Hindlimb muscle (tissue), 1 donor: Measurements from ENCODE around the gene C2orf92. TPM values are rescaled to one million over a fixed set of nuclear protein-coding genes. Genes with fewer than 3 reads are reported as not detected.
"Not testable (repeated sequence)": the region's sequence is repeated elsewhere in the genome, so short reads cannot be mapped to it uniquely, and the experiment has no call there.

Experiments
- DNase-seq: peaks from one replicate; pipeline ENCODE4 v3.0.0-alpha.2; 2013
- polyA plus RNA-seq: library from polyadenylated mRNA; unstranded; fragments of 120-200 nt; gene quantifications from one replicate; pipeline ENCODE4 v1.2.1, GENCODE V29; 2013; ENCODE audit not compliant: insufficient read length

The C2orf92 gene
- polyA plus RNA-seq, 1 donor: 20.0 TPM

DNA sequence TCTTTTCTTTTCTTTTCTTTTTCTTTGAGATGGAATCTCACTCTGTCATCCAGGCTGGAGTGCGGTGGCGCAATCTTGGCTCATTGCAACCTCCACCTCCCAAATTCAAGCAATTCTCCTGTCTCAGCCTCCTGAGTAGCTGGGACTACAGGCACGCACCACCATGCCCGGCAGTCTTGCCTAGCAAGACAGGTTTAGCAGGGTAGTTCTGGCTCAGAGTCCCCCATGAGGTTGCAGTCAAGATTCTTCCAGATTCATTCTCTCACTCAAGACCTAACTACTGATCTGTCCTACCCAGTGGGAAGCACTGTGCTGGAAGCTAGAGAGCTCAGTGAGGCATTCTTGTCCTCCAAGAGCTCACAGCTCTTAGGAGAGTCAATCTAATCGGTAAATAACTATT is 26.2 kb downstream of the C2orf92 start:
- no peak for DNase-seq

DNA sequence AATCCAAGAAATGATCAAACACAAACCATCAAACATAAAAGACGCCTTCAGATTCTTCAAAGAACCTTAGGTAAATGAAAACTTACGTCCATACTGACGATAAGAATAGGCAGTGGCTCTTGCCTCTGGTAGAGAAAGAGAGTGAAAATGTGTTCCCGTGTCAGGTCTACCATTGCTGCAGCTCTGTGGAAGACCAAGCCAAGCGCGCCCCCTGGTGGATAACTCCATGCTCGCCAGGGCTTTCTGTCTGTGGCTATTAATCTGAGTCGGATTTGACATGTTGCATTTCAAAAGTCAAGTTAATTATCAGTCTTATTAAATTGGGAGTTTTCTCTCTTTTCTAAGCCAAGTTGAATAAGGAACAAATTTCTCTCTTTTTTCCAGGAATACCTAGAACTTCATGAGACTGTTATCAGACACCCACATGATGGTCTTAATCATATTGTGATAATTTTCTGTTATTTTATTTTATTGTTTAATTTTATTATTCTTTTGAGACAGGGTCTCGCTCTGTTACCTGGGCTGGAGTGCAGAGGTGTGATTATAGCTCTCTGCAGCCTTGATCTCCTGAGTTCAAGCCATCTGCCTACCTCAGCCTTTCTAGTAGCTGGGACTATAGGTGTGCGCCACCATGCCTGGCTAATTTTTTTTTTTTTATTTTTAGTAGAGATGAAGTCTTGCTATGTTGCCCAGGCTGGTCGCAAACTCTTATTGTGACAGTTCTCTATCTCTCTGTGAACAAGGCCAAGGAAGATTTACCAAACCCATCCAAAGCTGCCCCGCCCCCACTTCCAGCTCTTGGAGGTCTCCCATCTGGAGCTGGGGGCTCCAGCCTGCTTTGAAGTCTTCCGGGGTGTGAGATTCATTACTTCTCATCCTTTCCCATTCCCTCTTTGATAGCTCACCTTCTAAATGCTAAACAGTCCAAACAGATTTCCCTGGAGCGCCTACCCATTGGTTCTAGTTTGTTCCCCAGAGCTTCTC is 28.0 kb downstream of the C2orf92 start:
- DNase-seq: peak; percentile 84

DNA sequence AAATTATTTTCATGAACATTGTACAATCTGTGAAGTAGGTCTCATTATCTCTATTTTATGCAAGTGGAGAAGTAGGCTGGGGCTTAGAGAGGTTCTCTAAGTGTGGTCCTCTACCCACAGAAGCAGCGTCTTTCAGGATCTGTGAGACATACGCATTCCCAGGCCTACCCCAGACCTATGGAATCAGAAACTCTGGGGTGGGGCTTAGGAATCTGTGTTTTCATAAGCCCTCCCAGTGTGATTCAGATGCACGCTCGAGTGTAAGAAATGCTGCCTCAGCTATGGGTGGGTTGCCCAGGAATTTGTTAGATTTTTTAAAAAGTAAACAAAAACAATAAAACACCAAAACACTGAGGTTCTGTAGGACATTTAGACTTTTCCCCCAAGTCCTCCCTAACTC is 29.0 kb downstream of the C2orf92 start:
- no peak for DNase-seq

DNA sequence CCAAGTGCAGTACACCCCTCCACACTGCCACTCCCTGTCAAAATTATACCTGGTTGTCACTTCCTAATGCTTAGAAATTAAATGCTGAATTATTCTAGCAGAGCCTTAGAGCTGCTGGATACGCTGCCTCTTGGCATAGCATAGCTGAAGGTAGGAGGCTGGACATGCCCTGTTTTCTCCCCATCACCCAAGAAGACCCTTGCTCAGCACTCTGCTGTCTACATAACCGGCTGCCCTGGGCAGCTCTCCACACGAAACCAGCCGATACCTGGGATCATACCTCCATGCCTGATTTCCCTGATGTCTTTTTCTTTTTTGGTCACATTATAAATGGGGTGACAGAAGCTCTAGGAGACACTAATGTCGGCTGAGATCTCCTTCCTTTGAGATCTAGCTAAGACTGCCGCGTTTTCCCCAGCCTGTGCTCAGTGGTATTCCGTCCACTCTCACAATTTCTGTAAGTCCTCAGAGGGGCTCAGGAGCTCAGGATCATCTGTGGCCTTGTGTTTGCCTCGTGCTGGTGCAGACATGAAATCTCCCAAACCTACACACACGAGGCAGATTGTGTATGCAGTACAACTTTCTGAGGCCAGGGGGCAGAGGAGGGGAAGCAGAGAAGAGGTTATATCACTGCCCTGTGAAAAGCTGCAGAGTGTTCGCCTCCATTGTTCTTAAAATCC is 30.4 kb downstream of the C2orf92 start:
- peak; percentile 42 for DNase-seq

DNA sequence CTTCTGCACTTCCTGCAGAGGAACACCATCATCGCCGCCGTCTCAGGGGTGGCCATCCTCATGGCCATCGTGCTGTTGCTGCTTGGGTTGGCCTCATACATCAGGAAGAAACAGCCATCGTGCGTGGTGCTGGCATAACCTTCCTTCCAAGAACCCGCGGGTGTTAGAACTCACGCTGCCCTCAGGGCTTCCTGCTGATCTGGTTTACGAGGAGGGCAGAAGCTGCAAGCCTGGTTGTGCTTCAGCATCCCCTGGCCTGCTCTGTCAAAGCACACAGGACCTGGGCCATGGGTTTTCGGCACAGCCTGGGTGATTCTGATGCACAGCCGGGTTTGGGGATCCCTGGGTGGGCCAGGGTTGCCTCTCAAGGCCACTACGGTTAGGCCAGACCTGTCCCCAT is 31.7 kb downstream of the C2orf92 start:
- DNase-seq: no peak

DNA sequence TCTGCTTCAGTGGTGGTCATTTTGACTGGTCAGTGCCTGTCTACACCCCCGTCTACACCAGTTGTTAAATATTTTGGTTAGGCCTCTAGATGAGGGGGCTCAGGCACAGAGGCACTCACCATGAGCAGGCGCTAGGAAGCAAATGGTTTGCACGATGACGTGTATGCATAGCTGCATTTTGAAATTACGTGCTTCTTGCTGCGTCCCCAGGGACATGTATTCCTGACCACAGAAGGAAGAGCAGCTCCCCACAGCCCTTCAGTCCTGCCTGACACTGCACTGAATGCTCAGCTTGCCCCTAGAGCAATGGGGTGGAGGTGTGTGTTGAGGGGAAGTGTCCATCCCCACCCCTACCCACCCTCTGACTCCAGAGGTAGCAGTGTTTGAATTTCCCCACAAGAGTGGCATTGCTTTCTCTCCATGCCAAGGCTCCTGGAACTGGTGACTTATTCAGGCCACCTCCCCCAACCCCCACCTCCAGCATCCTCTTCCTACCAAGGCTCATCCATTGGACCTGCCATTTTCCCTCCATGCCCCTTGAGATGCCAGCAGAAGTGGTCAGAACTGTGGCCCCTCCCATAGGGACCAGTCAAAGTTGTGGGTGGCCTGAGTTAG is 32.4 kb downstream of the C2orf92 start:
- no peak for DNase-seq

DNA sequence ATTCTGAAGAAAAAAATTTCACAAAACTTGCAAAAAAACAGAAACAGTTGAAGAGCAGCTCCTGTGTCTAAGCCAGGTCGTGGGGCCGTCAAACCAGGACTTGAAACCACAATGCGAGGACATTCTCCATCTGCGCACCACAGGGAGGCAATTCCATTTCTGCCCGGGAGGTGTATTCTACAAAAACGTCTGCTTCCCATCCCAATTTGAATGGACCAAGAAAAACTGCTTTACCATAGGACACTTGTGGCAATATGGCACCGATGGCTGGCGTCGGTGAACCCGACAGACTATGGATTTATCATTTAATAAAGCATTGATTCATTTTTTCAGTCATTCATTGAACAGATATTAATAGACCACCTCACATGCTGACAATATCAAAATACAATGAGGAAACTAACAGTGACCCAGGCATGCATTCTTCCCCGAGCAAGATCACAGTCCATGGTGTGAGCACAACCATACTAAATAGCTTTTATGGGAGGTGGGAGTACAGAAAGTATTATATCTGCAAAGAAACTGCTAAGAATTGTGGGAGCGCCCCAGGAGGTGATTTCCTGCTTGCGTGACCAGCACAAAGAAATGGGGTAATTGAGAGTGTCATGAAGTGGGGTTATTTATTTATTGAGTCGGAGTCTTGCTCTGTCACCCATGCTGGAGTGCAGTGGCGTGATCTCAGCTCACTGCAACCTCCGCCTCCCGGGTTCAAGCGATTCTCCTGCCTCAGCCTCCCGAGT is 33.4 kb downstream of the C2orf92 start:
- DNase-seq: no peak

DNA sequence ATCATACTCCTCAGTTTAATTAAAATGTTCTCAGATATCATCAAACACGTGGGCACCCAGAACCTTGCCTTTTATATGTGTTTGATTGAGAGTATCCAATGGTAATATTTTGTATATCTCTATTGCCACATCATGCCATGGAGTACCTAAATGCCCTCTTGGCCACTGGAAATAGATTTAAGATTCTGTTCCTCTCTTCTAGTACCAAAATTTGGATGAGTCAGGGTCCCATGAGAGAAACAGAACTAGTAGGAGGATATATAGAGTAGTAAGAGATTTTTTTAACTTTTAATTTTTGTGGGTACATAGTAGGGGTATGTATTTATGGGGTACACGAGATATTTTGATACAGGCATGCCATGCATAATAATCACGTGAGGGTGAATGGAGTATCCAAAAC is 34.2 kb downstream of the C2orf92 start:
- DNase-seq: no peak

DNA sequence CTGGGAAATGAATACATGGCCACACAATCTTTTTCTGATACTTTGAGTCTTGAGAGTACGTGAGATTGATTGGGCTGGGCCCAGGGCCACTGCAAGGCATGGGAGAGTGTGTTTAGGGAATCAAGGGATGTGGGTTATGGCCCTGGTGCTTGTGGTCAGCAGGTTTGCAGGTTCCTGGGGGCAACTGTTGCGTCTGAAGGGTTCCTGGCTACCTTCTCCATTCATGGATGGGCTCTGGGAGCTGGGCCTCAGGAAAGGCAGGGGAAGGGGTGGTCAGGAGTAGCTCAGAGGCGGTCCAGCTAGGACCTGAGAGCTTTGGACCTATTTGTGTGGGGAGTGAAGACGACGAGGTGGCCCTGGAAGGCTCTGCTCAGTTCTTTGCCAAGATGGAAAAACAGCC is 35.5 kb downstream of the C2orf92 start:
- DNase-seq: no peak

DNA sequence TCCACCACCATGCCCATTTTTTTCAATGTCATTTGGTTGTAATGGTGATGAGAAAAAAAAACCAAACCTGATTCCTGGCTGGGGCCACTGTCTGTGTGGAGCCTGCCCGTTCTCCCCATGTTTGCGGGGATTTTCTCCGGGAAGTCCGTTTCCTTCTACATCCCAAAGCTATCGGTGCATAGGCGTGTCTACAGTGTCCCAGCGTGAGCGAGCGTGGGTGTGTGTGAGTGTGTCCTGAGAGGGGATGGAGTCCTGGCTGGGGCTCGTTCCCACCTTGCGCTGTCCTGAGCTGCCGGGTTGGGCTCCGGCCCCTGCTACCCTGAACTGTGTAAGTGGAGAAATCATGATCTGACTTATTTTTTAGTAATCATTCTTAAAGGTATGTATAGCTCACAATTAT is 36.6 kb downstream of the C2orf92 start:
- no peak for DNase-seq

DNA sequence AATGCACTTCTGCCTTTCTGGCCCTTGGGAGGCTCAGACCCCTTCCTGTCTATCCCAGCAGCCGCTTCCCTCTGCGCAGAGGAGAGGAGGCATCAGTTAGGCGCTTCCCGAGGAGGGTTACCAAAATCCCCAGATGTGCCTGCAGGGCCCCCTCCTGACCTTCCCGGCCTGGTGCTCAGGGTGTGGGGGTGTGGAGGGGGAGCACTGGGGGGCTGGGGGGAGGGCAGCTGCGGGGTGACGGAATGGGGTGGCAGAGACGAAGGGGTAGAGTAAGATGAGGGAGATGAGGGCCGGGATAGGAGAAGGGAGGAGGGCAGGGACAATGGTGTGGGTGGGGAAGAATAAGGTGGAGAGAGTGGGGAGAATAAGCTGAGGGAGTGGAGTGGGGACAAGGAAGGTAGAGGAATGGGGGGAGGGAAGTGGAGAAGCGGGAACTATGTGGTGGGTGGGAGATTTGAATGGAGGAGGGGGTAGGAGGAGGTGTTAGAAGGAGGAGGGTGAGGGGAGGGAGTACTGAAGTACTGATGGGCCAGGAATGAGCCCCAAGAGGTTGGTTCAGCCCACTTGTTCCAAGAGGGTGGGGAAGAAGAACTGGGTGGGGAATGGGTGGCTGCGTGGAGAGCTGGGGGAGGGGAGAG is 37.3 kb downstream of the C2orf92 start:
- DNase-seq: no peak

DNA sequence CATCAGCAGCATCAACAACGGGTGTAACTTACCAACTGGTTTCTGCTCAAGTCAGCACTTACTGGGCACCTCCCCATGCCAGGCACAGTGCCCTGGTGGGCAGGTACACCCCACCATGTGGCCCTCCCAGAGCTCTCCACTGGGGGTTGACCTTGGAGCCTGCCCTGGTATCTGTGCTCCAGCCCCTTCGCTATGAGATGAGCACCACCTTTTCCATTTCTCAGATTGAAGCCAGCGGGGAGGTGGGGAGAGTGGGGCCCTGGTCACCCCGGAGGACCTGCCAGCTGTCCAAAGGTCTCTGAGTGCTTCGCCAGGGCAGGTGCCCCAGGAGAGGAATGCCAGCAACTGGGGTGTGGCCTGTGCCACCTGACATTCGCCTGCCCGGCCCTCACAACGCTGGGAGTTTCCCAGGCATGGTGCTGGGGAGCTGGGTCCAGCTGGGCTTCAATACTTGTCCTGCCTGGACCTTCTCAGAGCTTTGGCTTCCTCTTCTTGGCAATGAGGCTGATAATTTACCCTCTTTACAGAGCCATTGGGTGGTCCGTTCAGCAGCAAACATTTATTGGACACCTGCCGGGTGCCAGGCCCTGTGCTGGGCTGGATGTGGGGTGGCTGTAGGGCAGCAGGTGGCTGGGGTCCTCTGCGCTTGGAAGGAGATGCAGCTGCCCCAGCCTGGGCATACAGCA is 38.0 kb downstream of the C2orf92 start:
- DNase-seq: no peak

DNA sequence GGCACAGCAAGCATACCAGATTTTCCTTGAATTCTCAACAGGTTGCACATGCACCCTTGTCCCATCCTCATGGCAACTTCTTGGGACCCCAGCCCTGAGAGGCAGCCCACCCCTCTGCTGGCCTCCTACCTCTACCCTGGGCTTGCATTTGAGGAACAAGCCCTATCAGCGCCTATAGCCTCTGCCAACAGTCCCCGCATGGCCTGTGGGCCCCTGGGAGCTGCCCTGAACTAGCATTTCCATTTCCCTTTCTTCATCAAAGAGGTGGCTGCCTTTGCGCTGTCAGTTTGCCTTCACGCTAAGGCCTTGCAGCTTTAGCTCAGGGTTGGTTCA is 38.5 kb downstream of the C2orf92 start:
- no peak for DNase-seq

DNA sequence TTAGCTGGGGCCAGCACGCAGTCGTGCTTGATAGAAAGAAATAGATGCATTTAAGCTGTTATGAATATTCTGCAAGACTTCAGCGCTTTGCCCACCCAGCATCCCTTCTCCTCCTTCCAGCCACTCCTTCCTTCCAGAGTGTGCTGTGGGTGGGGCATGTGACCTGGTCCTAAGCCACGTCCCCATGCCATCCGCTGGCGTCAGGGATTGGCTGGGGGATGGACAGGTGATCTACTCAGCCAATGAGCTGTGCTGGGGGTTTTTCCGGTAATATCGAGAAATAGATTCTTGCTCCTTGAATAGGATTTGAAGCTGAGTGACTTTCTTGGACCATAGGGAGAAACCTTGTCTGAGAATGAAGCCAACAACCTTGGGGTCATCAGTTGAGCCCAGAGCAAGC is 39.1 kb downstream of the C2orf92 start:
- no peak for DNase-seq

DNA sequence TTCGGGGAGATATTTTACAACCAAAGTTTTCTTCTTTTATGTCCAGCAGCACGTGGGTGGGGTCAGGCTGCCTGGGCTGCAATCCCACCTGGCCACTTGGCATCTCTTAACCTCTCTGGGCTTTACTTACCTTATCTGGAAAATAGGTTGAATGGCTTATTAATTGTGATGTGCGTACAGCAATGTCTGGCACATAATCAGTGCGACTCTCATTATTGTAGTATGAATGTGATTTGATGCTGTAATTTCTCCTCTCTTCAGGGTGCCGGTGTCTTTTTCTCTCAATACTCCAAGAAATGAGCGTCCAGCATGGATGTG is 41.8 kb downstream of the C2orf92 start:
- DNase-seq: no peak

DNA sequence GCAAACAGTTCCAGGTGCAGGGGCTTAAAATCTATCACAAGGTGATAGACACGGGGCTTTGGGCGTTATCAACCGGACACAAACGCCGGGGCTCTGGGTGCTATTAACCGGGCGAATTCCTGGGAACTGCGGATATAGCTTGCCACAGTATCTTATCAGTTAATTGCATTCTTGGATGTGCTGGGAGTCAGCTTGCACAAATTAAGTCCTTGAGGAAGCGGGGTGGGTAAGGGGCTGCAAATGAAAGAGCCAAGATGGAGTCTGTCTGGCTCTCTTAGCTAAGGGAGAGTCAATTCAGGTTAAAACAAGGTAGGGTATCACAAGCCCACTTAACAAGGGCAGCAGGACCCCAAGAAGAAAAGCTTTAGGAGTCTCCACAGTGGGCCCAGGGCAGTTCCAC is 42.7 kb downstream of the C2orf92 start:
- not testable (repeated sequence) for DNase-seq

DNA sequence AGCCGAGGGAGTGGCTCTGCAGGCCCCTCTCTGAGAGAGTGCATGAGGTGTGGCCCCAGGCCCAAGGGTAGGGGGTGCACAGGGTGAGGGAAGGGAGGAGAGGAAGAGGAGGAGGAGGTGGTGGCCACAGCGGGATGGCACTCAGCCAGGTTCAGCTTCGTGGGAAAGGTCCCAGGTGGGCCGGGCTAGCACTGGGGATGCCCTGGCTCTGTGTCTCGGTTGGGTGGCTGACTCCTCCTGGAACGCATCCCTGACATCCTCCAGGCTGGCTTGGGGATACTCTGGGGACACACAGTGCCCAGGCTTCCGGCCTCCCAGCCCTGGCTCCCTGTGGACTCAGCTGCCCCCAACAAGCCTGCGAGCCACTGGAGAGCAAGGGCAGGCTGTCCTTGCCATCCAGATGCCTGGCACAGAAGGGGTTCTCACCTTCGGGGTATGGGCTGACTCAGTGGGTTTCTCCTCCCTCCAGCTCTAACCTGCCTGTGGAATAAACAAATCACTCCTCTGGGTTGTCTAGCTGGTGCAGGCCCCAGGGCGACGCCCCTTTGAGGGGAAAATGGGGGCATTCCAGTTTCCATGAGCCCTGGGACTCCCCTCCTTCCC is 43.3 kb downstream of the C2orf92 start:
- no peak for DNase-seq

DNA sequence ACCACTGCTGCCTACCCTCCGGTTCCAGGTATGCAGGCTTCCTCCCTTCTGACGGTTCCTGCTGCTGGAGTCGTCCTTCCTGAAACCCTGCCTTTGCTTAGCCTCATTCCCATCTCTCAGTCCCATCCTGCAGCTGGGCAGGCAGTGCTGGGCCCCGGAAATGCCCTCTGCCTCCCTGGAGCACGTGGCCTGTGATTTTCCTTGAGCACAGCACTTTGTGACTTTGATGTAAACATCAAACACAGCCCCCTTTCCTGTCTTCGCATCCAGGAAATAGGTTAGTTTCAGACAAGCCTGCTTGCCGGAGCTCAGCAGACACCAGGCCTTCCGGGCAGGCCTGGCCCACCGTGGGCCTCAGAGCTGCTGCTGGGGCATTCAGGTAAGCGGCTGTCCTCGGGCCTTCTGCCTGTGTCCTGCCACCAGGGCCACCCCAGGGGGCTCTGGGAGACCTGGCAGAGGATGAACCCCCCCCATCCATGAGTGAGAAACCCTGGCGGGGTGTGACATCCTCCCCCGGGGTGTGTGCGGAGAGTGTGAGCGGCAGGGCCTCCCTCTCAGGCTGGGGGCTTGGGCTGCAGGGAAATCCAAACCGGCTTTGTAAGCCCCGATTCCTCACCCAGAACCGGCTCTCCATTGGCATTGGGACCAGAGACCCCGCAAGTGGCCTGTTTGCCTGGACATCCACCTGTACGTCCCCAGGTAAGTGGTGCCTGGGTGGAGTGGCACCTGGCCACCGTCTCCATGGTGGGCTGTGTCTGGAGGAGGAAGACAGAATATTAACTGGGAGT is 44.0 kb downstream of the C2orf92 start, which contains the start of gene ZAP70:
TSS of gene ZAP70 (plus strand) at position 281 of the 788 bp plus-strand sequence. CDS start 10,461 bp downstream, outside the sequence.
- no peak for DNase-seq

DNA sequence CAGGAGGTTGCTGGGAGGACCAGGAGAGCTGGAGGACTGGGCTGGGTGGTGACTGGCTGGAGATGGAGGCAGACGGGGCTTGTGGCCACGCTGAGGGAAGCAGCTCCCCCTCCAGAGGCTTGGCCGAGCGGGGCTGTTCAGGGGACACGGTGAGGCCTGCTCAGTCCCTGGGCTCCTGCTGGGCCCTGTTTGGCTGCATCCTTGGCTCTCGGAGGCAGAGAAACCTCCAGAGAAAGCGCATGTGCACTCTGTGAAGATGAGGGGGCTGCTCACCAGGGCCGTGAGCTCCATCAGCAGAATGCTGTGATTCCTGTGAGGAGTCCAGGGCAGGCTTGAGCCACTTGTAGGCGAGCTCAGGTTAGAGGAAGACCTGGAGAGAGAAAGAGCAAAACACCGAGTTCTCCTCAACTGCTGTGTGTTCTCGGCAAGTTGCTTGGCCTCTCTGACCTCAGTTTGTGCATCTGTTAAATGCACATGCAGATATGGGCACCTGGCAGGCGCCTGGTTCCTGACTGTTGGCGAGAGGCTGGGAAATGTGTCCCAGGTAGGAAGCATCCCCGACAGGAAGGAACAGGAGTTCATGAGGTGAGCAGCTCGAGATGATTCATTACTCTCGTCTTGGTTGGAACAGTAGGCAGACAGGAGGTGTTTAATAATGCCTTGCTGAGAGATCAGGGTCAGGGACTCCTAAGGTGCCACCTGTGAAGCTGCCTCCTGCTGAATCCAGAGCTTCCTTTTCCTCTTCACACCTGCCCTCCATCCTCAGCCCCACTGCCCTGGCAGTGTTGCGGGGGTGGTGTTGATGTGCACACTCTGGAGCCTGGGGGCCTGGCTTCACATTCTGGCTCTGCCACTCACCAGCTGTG is 44.8 kb downstream of the C2orf92 start:
- DNase-seq: no peak
